Hepatocyte (in vitro differentiated cells): ENCODE measurements around the gene OVOL1.

ENCODE experiments used
- EZH2 ChIP-seq: fragments of 200-600 bp; sonication (generic); IDR thresholded peaks from 2 replicates; pipeline ENCODE4 v1.6.1; 2016; ENCODE audit warnings: antibody characterized with exemption, mild to moderate bottlenecking, borderline replicate concordance
- TF ChIP-seq, protein P1 (sequence below): fragments of 200-600 bp; sonication (generic); IDR thresholded peaks from 2 replicates; pipeline ENCODE4 v1.5.1; 2016; ENCODE audit warnings: antibody characterized with exemption, mild to moderate bottlenecking; ENCODE audit not compliant: poor library complexity

DNA sequence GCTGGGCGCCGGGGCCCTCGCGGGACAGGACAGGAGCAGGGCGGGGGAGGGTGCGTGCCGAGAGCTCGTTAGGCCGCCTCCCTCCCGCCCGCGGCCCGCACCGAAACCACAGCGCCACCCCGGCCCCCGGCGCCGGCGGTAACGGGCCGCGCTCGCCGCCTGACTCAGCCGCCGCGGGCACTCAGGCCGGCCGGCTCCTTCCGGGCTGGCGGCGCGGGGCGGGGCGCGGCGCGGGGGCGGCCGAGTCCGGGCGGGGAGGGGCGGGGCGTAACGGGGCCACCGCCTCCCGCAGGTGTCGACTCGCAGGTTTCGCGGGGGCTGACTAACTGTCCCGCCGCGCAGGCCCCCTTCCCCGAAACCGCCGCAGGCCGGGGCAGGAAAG lies 6.1 kb upstream of the OVOL1 start, which contains the start of gene AP5B1:
- TF ChIP-seq, protein P1, sequence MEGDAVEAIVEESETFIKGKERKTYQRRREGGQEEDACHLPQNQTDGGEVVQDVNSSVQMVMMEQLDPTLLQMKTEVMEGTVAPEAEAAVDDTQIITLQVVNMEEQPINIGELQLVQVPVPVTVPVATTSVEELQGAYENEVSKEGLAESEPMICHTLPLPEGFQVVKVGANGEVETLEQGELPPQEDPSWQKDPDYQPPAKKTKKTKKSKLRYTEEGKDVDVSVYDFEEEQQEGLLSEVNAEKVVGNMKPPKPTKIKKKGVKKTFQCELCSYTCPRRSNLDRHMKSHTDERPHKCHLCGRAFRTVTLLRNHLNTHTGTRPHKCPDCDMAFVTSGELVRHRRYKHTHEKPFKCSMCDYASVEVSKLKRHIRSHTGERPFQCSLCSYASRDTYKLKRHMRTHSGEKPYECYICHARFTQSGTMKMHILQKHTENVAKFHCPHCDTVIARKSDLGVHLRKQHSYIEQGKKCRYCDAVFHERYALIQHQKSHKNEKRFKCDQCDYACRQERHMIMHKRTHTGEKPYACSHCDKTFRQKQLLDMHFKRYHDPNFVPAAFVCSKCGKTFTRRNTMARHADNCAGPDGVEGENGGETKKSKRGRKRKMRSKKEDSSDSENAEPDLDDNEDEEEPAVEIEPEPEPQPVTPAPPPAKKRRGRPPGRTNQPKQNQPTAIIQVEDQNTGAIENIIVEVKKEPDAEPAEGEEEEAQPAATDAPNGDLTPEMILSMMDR = no peak
- TF ChIP-seq EZH2 = no peak
